GM19463 (cell line): Measurements from ENCODE around the gene IL6ST.
"Not testable (repeated sequence)": the region's sequence is repeated elsewhere in the genome, so short reads cannot be mapped to it uniquely, and the experiment has no call there.

ENCODE experiments used
- ATAC-seq: cut with Tn5 transposase; IDR thresholded peaks from one replicate; pipeline ENCODE4 v1.9.1; 2021; ENCODE audit warnings: mild to moderate bottlenecking, moderate library complexity; ENCODE audit not compliant: unreplicated experiment

Gene IL6ST

DNA sequence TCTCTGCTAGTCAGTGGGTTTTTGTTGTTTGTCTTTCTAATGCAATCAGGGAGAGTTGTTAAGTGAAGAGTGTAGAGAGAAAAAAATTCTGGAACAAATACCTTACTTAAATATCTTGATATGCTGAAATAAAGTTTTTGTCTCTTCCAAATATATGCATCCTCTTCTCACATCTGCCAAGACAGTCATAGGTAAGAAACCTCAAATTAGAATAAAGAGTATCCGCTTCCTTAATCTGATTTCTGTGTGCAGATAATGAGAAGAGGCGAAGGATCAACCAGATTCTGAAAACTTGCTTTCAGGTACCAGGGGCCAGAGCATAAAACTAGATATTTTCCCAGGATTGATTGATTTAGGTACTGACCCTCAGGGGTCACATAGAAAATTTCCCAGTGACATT lies 11.3 kb upstream of the IL6ST start:
- no peak for ATAC-seq

DNA sequence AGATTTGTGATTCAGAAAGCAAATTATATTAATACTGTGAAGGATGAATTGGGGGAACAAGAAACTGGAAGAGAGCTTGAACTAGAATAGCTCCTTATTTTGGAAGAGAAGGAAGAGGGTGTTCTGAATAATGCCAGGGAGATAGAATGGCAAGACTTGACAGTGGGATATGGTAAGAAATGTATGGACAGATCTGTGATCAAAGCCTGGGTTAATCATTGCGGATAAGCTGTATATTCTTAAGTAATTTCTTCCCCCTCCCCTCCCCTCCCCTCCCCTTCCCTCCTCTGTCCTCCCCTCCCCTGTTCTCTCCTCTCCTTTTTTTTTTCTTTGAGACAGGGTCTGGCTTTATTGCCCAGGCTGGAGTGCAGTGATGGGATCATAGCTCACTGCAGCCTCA lies 10.1 kb upstream of the IL6ST start:
- ATAC-seq, result no peak

DNA sequence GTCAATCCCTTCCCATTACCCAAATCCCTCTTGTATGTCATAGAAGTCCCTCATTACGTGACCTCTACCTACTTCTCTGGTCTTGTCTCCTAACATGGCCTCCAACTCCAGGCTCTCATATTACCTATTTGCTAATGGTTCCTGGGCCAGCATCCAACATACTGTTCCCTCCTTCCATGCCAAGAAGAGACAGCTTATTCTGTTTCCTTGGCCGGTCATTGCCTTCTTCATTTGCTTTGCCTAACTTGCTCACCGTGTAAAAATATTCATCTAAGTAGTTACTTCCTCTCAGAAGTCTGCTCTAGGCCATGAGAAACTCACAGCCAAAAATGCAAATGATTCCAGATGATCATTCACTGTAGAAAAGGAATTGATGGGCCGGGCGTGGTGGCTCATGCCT lies 8.9 kb upstream of the IL6ST start:
- ATAC-seq, result no peak

DNA sequence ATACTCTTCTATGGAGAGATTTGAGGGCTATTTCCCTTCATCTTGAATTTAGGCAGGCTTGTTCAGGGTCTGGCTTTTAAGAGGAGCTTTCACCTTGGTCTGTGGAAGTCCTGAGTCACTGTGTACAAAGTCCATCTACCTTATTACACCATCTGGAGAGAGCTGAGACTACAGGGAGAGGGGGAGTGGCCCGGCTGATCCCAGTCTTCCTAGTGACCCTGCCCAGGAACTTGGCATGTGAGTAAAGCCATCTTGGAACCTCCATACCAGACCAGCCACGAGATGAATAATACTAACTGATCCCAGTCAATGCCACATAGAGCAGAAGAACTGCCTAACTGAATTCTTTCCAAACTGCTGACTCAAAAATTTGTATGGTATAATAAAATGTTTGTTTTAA lies 8.4 kb upstream of the IL6ST start:
- ATAC-seq, result no peak

DNA sequence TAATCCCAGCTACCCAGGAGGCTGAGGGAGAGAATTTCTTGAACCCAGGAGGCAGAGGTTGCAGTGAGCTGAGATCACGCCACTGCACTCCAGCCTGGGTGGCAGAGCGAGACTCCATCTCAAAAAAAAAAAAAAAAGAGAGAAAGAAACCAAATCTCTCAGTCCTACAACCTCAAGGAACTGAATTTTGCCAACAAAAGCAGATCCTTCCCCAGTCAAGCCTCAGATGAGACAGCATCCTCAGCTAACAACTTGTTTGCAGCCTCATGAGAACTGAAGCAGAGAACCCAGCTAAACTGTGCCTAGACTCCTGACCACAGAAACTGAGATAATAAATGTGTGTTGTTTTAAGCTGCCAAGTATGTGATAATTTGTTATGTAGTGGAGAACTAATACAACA lies 7.5 kb upstream of the IL6ST start:
- ATAC-seq, result no peak

DNA sequence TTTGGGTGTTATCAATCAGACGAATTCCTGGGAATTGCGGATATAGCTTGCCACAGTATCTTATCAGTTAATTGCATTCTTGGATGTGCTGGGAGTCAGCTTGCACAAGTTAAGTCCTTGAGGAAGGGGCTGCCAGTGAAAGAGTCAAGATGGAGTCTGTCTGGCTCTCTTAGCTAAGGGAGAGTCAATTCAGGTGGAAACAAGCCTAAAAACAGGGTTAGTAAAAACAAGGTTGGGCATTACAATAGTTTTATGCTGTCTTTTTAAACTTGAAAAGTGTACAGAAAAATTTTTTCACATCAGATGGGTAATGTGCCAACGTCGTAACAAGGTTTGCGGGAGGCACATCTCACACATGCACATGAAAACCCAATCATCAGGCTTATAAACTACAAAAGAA lies 5.5 kb upstream of the IL6ST start:
- ATAC-seq, result not testable (repeated sequence)

DNA sequence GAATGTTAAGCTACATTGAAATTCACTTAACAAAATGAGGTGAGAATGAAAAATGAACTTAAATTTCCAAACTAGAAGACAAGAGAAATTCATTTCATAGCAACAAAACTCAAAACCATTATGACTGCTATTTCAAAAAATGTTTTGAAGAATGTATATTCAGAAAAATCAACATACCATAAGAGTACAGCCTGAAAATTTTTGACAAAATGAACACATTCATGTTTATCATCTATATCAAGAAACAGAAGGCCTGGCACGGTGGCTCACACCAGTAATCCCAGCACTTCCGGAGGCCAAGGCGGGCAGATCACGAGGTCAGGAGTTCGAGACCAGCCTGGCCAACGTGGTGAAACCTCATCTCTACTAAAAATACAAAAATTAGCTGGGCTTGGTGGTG lies 4.2 kb upstream of the IL6ST start:
- no peak for ATAC-seq

DNA sequence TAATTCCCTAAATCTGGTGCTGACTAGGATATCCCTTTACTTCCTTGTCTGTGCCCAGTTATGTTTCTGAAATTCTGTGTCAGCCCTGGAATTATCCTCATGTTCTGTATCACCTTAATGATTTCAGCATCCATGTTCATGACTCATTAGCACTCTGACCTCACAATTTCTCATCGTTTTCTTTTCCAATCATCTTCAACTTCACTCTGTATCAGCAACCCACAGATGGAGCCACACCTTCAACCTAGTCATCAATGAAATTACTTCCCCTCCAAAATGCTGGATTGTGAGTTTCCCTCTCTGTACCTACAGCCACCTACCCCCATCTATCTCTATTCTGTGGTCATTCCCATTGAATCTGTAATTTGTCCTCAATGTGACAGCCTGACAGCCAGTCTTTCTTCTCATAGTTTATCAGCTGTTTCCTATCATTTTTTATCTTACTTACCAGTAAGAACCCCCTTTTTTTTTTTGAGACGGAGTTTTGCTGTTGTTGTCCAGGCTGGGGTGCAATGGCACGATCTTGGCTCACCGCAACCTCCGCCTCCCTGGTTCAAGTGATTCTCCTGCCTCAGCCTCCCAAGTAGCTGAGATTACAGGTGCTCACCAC lies 3.1 kb upstream of the IL6ST start:
- no peak for ATAC-seq

DNA sequence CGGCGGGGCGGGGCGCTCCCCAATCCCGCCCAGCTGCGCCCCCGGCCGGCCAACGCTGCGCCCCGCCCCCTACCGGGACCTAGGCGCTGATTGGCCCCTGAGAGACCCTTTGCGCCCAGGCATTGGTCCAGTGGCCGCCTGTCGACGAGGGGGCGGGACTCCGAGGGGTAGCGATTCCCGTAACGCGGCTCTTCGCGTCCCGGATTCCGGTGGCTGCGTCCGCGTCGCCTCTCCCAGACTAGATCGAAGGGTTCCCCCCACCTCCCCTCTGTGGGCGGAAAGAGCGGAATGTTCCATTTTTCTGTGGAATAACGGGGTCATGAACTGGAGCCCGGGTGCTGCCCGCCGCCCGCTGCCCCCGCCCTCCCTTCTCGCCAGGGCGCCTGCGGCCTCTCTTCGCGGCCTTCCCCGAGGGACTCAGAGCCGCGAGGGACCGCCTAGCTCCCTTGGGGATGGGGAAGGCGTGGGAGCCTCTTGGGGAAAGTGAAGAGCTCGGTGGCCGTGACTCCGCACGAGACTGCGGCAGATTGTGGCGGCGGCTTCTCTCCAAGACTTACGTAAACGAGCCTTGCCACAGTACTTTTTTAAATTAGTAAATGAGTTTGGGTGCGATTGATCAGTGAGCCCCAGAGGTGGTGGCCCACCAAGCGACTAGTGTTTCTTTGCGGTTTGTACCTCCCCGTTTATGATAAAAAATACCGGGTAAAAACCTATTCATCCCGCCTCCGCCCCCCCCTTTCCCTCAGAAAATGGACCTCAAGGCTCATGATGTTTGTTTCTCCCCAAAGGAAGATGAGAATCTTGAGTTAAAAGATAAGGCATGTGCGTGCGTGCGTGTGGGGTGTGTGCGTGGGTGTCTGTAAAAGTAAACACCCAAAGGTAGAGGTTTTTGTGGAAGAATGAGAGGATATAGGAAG lies 493 bp upstream of the IL6ST start:
- peak; percentile 94 for ATAC-seq

DNA sequence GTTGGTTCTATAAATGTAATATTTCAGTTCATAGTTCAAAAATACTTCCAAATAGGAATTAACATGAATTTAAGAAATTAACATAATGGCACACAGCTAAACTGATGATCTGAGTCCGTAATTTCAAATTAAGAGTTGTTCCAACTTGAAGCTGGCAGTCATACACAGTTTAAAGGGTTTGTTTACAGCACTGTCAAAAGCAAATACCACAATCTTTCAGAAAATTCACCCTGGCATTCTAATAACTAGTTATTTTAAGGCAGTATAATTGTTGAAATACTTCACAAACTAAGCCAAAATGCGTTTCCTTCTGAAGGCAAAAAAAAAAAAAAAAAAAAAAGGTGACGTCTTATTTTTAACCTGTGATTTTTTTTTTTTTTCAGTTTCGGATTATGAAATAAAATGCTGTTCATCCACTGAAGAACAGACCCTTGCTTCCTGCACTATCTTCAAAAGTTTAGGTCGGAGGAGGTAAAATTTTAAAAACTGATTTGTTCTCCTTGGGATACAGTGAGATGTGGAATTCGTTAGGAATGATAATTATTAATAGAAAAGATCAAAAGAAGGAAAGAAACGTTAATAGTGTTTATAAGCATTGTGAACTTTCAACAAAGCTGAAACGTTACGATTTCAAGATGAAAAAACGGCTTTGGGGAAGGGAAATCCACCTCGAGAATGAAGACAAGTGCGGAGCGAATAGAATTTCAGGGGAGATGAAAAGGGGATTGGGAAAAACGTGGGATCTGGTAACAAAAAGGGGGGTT lies 850 bp downstream of the IL6ST start:
- ATAC-seq, result no peak

DNA sequence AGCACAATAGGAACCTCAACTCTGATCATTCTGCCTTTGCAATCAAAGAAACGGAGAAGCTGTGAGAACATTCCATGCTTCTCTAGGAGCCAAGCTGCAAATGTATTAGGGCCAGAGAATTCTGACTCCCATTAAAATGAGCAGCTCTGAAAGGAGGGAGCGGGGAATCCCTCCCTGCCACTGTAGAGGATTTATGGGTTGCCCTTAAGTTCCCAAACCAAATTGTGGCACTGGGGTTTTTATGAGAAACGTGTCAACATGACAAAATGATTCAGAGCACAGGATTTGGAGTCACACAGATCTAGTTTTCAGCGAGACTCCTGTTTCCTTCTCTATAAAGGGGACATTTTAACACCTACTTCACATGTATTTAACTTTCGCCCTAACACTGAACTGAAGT lies 1.8 kb downstream of the IL6ST start:
- no peak for ATAC-seq

DNA sequence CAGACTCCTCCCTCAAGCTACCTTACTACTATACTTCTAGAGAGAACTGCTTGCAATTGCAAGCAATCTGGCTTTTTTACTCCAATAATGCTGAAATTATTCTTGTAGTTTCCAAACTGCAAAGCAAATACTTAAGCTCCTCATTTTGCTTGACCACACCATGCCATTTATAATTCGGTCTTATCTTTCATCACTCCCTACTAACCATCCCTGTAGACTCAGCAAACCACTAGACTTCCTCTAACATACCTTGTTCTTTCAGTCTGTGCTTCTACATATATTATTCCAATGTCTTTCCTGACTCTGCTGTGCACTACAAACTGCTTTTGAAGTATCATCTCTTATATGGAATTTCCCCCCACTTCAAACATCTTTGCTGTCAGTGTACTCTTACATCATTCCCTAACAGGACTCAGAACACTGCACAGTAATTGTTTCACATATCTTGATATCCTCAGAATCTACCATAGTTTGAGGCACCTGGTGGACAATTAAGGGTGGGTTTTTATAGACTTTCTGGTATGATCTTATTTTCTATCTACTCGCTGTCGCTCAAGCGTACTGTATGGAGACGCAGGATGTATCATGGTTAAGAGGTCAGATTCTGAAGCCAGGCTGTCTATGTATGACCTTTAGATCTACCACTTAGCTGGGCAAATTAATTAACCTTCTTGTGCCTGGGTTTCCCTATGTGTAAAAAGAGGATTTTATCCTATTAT lies 2.8 kb downstream of the IL6ST start:
- ATAC-seq, result no peak

DNA sequence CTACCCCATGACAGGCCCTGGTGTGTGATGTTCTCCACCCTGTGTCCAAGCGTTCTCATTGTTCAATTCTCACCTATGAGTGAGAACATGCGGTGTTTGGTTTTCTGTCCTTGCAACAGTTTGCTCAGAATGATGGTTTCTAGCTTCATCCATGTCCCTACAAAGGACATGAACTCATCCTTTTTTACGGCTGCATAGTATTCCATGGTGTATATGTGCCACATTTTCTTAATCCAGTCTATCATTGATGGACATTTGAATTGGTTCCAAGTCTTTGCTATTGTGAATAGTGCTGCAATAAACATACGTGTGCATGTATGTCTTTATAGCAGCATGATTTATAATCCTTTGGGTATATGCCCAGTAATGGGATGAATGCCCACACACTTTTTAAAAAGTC lies 3.9 kb downstream of the IL6ST start:
- not testable (repeated sequence) for ATAC-seq

DNA sequence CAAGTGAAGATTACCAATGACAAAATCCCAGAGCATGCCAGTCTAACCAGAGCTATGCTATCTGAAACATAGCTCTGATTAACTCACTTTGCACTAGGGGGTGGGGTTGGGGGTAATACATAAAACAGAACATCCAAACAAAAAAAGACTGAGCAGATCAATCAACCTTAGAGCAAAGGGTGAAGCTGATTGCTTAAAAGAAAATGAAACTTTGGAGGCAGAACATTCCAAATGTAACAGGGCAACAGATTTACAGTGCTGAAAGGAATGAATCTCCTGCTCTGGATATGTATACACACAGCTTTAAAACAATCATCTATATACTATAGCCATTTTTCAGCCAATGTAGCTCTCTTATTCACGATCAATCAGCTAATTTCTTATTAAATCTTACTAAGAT lies 4.9 kb downstream of the IL6ST start:
- ATAC-seq, result no peak

DNA sequence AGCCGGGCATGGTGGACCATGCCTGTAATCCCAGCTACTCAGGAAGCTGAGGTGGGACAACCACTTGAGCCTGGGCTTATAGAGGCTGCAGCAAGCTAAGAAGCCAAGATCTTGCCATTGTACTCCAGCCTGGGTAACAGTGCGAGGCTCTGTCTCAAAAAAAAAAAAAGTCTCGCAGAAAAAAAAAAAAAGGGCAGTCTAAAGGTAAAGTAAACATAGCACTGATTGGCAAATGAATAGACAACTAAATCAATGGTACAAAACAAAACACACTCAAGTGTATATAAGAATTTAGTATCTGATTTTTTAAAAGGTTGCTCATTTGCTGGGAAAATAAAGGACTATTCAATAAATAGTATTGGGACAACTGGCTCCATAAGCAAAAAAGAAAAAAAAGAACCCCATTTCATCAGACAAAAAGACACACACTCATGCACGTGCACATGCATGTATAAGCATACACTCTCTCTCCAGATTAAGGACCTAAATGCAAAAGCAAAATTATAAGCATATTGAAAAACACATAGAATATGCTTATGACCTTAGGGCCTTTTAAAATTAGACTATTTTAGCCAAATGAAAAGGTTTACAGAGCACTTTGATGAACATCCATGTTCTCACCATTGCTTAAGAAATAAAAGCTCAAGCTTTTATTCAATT lies 5.7 kb downstream of the IL6ST start:
- no peak for ATAC-seq

DNA sequence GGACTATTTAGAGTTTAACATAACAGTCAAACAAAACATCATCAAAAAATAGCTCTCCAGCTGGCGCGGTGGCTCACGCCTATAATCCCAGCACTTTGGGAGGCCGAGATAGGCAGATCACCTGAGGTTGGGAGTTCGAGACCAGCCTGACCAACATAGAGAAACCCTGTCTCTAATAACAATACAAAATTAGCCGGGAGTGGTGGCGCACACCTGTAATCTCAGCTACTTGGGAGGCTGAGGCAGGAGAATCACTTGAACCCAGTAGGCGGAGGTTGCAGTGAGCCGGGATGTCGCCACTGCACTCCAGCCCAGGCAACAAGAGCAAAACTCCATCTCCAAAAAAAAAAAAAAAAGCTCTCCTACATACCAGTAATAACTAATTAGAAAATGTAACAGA lies 6.3 kb downstream of the IL6ST start:
- ATAC-seq, result not testable (repeated sequence)

DNA sequence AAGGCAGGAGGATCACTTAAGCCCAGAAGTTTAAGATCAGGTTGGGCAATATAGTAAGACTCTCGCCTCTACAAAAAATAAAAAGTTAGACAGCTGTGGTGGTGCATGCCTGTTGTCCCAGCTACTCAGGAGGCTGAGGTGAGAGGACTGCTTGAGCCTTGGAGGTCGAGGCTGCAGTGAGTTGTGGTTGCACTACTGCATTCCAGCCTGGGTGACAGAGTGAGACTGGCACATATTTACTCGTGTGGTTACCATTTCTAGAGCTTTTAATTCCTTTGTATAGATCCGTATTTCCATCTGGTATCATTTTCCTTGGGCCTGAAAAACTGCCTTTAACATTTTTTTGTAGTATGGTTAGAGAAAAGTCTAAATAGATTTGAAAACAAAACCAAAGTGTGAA lies 7.8 kb downstream of the IL6ST start:
- ATAC-seq, result no peak

DNA sequence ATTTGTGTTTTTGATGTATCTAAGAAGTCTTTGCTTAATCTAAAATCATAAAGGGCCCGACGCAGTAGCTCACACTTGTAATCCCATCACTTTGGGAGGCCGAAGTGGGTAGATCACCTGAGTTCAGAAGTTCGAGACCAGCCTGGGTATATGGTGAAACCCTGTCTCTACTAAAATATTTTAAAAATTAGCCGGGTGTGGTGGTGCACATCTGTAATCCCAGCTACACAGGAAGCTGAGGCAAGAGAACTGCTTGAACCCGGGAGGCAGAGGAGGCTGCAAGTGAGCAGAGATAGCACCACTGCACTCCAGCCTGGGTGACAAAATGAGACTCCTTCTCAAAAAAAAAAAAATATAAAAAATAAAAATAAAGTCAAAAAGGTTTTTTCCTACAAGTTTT lies 9.6 kb downstream of the IL6ST start:
- no peak for ATAC-seq

DNA sequence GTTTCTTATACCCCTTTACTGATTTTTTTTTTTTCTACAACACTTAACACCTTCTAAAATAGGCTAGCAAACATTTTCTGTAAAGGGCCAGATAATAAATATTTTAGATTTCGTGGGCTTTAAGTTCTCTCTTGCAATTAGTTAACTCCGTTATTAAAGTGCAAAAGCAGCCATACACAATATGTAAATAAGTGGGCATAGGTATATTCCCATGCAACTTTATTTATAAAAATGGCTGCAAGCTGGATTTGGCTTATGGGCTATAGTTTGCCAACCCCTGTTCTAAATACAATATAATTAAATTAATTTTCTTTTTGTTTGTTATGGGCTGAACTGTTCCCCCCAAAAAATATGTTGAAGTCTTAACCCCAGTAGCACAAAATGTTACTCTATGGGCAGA lies 10.8 kb downstream of the IL6ST start:
- no peak for ATAC-seq

DNA sequence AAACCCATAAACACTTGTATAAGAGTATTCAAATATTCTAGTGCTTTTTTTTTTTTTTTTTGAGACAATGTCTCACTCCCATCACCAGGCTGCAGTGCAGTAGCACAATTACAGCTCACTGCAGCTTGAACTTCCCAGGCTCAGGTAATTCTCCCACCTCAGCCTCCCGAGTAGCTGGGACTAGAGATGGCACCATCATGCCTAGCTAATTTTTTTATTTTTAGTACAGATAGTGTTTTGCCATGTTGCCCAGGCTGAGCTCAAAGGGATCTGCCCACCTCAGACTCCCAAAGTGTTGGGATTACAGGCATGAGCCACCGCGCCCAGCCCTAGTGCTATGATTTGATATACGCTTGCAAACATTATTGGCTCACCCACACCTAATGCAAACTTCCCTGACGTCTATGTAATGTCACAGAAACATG lies 11.8 kb downstream of the IL6ST start:
- ATAC-seq, result no peak

DNA sequence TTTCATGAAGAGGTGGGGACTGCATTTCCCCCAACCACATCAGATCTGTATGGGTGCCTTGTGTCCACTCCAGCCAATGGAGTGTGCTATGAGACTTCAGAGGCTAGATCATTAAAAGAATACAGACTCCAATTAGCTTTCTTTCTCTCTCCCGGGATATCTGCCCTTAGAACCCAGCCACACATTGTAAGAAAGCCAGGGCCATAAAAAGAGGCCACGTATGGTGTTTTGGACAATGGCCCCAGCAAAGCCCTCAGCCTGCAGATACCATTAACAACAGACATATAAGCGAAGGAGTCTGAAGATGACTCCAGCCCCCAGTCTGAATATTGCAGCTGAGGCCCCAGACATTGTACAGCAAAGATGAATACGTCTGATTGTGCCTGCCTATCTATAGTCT lies 21.5 kb downstream of the IL6ST start:
- ATAC-seq, result no peak
